Smooth muscle cell (in vitro differentiated cells): ENCODE measurements around the gene BACE1. TPM values are rescaled to one million over a fixed set of nuclear protein-coding genes. Genes with fewer than 3 reads are reported as not detected.
A peak's percentile ranks its signal among the peaks of the same experiment; 100 is the strongest.

Source experiments
- DNase-seq: peaks from one replicate; lab custom pipeline; 2025; ENCODE audit not compliant: unreplicated experiment; lab: John Stamatoyannopoulos, UW
- H2AFZ ChIP-seq: fragments of 200-600 bp; sonication (generic); 2 replicates; pipeline ENCODE4 v1.6.0; 2016; ENCODE audit warnings: antibody characterized with exemption, low read depth, mild to moderate bottlenecking
- H3F3A ChIP-seq: fragments of 200-600 bp; sonication (generic); 2 replicates; pipeline ENCODE4 v1.6.0; 2017; ENCODE audit warnings: antibody characterized with exemption, low read depth
- H3K27ac ChIP-seq: fragments of 200-600 bp; sonication (generic); 2 replicates; pipeline ENCODE4 v1.5.1; 2016; ENCODE audit warnings: low read depth, mild to moderate bottlenecking
- H3K27me3 ChIP-seq: fragments of 200-600 bp; sonication (generic); 2 replicates; pipeline ENCODE4 v1.6.1; 2016; ENCODE audit warnings: low read depth, mild to moderate bottlenecking
- H3K36me3 ChIP-seq: fragments of 200-600 bp; sonication (generic); 2 replicates; pipeline ENCODE4 v1.5.1; 2016; ENCODE audit warnings: low read depth
- H3K4me1 ChIP-seq: fragments of 200-600 bp; sonication (generic); 2 replicates; pipeline ENCODE4 v1.5.1; 2016; ENCODE audit warnings: low read depth
- H3K4me2 ChIP-seq: fragments of 200-600 bp; sonication (generic); 2 replicates; pipeline ENCODE4 v1.6.0; 2016; ENCODE audit warnings: mild to moderate bottlenecking
- H3K4me3 ChIP-seq: fragments of 200-600 bp; sonication (generic); 2 replicates; pipeline ENCODE4 v1.5.1; 2016; ENCODE audit warnings: mild to moderate bottlenecking
- H3K79me2 ChIP-seq: fragments of 200-600 bp; sonication (generic); 2 replicates; pipeline ENCODE4 v1.6.0; 2016; ENCODE audit warnings: low read depth, mild to moderate bottlenecking
- H3K9ac ChIP-seq: fragments of 200-600 bp; sonication (generic); 2 replicates; pipeline ENCODE4 v1.6.0; 2016; ENCODE audit warnings: low read depth
- H3K9me3 ChIP-seq: fragments of 200-600 bp; sonication (generic); replicated peaks from 2 replicates; pipeline ENCODE4 v1.5.1; 2016; ENCODE audit warnings: low read depth
- H4K20me1 ChIP-seq: fragments of 200-600 bp; sonication (generic); 2 replicates; pipeline ENCODE4 v1.6.0; 2016; ENCODE audit warnings: low read depth
- CTCF ChIP-seq: fragments of 200-600 bp; sonication (generic); IDR thresholded peaks from 2 replicates; pipeline ENCODE4 v1.5.1; 2017; ENCODE audit warnings: borderline replicate concordance, mild to moderate bottlenecking, antibody characterized with exemption; ENCODE audit not compliant: insufficient read depth, poor library complexity, severe bottlenecking
- WGBS: methylation state at CpG from one replicate; pipeline ENCODE4 v1.1.7; 2016; ENCODE audit warnings: low lambda C conversion rate; 5-methylcytosine and 5-hydroxymethylcytosine counted together
- polyA plus RNA-seq: library from polyadenylated mRNA; unstranded; fragments of >200 nt; fragmentation: Nextera tagmentation; extraction: Ambion mirVana; gene quantifications from 2 replicates; pipeline ENCODE4 v1.2.1, GENCODE V29; 2016
- total RNA-seq: library from RNA; depleted of rRNA; stranded (reverse); fragments of >200 nt; gene quantifications from 2 replicates; pipeline ENCODE4 v1.2.3, GENCODE V29; 2014

Gene BACE1
- total and polyA plus RNA-seq, 2 experiments from 2014 or later = 17.5 to 32.4 TPM

- H3K9me3 ChIP-seq = no peaks in the 10 kb centered on the region
- peak overlapping the region; percentile 36 for H3K4me2 ChIP-seq
- no peak overlapping the region for H3K27ac ChIP-seq
- H4K20me1 ChIP-seq = peaks cover 22% of the 10 kb centered on the region
- 78% methylated on average over 8 of the region's 12 CpGs for WGBS
- peaks cover 21% of the 10 kb centered on the region for H3K4me1 ChIP-seq
- no peak overlapping the region for H3K9ac ChIP-seq
- no peak for DNase-seq
- TF ChIP-seq CTCF = no peak
- H3F3A ChIP-seq = no peaks in the 10 kb centered on the region
- no peak overlapping the region for H2AFZ ChIP-seq
- H3K27me3 ChIP-seq = no peaks in the 10 kb centered on the region
- H3K79me2 ChIP-seq = no peaks in the 10 kb centered on the region
- H3K4me3 ChIP-seq = no peak overlapping the region
- no peaks in the 10 kb centered on the region for H3K36me3 ChIP-seq
Measured at GRCh38 chr11:117299351-117300282, 16.4 kb downstream of the BACE1 start.

GRCh38 chr11:117298195-117298594, 17.9 kb downstream of the BACE1 start:
- no peaks in the 10 kb centered on the region for H3F3A ChIP-seq
- H3K27me3 ChIP-seq = no peaks in the 10 kb centered on the region
- no peaks in the 10 kb centered on the region for H3K36me3 ChIP-seq
- no peak overlapping the region for H3K4me2 ChIP-seq
- no peak for TF ChIP-seq CTCF
- no peak overlapping the region for H3K27ac ChIP-seq
- H3K4me1 ChIP-seq = peaks cover 21% of the 10 kb centered on the region
- no peak overlapping the region for H3K9ac ChIP-seq
- no peaks in the 10 kb centered on the region for H3K9me3 ChIP-seq
- no peak for DNase-seq
- H3K79me2 ChIP-seq = no peaks in the 10 kb centered on the region
- peaks cover 22% of the 10 kb centered on the region for H4K20me1 ChIP-seq
- no peak overlapping the region for H3K4me3 ChIP-seq
- H2AFZ ChIP-seq = no peak overlapping the region
- WGBS = 94% methylated on average over 8 of the region's 8 CpGs

- H2AFZ ChIP-seq = no peak overlapping the region
- H3K79me2 ChIP-seq = no peaks in the 10 kb centered on the region
- H4K20me1 ChIP-seq = peaks cover 22% of the 10 kb centered on the region
- H3K27ac ChIP-seq = no peak overlapping the region
- 94% methylated on average over 6 of the region's 6 CpGs for WGBS
- H3K9me3 ChIP-seq = no peaks in the 10 kb centered on the region
- H3K36me3 ChIP-seq = no peaks in the 10 kb centered on the region
- no peak overlapping the region for H3K4me3 ChIP-seq
- no peak for DNase-seq
- no peak overlapping the region for H3K4me2 ChIP-seq
- no peak for TF ChIP-seq CTCF
- H3F3A ChIP-seq = no peaks in the 10 kb centered on the region
- H3K27me3 ChIP-seq = no peaks in the 10 kb centered on the region
- H3K4me1 ChIP-seq = peaks cover 21% of the 10 kb centered on the region
- H3K9ac ChIP-seq = no peak overlapping the region
Measured at GRCh38 chr11:117296881-117297280, 19.2 kb downstream of the BACE1 start.
